ENCODE data around the gene OBSL1. TPM values are rescaled to one million over a fixed set of nuclear protein-coding genes. Genes with fewer than 3 reads are reported as not detected.

OBSL1 gene
- polyA plus RNA-seq, 3 donors = 64.3 to 87.8 (median 66.4) TPM

DNA sequence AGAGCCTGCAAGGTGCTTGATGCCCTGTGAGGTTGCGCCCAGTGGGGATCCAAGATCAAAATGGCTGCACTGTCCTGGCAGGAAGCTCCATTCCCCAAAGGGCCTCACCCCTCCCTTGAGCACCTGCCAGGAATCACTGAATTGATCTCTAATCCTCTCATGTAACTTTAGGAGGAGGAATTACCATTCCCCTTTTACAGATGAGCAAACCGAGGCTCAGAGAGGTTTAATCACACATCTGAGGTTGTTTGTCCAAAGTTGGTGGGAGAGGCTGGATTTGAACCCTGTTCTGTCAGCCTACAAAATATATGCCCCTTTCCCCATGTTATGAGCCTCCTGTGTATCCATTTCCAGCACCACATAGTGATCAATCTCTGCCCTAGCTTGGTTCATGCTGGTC is 46.5 kb downstream of the OBSL1 start:
- 91 to 97% (median 93%) methylated on average over 2 of the region's 2 CpGs for WGBS, 3 donors
- H3K27ac ChIP-seq (ENCODE audit: low read depth, low read length) = no peak overlapping the region

- H3K27ac ChIP-seq (ENCODE audit: low read depth, low read length) = no peak overlapping the region
- 15 to 28% (median 18%) methylated on average over 23 to 24 of the region's 24 CpGs for WGBS, 3 donors
These were observed 48.2 kb downstream of the OBSL1 start for GRCh38 chr2:219523031-219523671.

GRCh38 chr2:219522111-219523030 is 49.0 kb downstream of the OBSL1 start:
- WGBS, 3 donors = 3 to 5% (median 3%) methylated on average over 37 to 70 of the region's 70 CpGs
- H3K27ac ChIP-seq (ENCODE audit: low read depth, low read length) = no peak overlapping the region

- 13 to 19% (median 16%) methylated on average over 14 of the region's 14 CpGs for WGBS, 3 donors
- H3K27ac ChIP-seq (ENCODE audit: low read depth, low read length) = no peak overlapping the region
These were observed 50.1 kb downstream of the OBSL1 start for GRCh38 chr2:219521066-219521880.

DNA sequence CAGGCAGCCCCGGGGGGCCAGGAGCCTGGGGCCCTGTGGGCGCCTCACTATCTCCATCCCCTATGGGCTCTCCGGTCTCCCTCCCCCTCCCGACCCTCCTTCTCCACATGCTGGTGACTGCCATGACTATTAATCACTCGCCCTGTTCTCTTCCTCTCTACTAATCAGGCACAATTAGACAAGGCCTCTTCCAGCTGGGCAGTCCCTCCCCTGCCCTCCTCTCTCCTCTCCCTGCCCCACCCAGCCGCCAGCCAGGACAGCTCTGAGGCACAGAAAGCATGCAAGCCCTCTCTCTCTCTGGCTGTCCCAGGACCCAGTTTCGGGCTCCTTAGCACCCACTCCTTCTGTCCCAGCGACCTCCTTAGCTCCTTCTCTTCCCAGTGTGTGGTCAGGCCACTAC is 51.3 kb downstream of the OBSL1 start:
- H3K27ac ChIP-seq (ENCODE audit: low read depth, low read length) = no peak overlapping the region
- 56 to 79% (median 73%) methylated on average over 7 to 8 of the region's 8 CpGs for WGBS, 3 donors

DNA sequence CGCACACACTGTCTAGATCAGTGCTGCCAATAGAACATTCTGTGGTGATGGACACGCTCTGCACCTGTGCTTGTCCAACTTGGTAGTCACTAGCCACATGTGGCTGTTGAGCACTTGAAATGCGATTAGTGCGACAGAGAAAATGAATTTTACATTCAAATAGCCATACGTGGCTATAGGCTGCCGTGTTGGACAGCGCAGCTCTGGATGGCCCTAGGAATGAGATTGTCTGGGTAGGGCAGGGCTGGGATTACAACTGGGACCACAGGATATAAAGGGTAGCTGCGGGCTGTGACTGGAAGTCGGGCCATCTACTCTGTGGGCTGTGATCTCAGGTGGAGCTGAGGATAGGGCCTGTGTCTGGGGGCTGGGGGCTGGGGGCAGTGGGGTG is 51.8 kb downstream of the OBSL1 start:
- 84 to 91% (median 86%) methylated on average over 9 of the region's 9 CpGs for WGBS, 3 donors
- no peak overlapping the region for H3K27ac ChIP-seq (ENCODE audit: low read depth, low read length)

GRCh38 chr2:219517954-219518778 is 53.2 kb downstream of the OBSL1 start:
- WGBS, 3 donors = 53 to 70% (median 61%) methylated on average over 9 to 10 of the region's 10 CpGs
- no peak overlapping the region for H3K27ac ChIP-seq (ENCODE audit: low read depth, low read length)

GRCh38 chr2:219516888-219517287 is 54.5 kb downstream of the OBSL1 start:
- no peak overlapping the region for H3K27ac ChIP-seq (ENCODE audit: low read depth, low read length)
- WGBS, 3 donors = 50 to 73% (median 54%) methylated on average over 7 of the region's 7 CpGs

- H3K27ac ChIP-seq (ENCODE audit: low read depth, low read length) = no peak overlapping the region
- WGBS, 3 donors = 70 to 73% (median 72%) methylated on average over 17 of the region's 17 CpGs
These were observed 55.3 kb downstream of the OBSL1 start for GRCh38 chr2:219515874-219516629.

- no peak overlapping the region for H3K27ac ChIP-seq (ENCODE audit: low read depth, low read length)
- WGBS, 3 donors = 88 to 89% (median 88%) methylated on average over 13 to 21 of the region's 21 CpGs
These were observed 56.5 kb downstream of the OBSL1 start for GRCh38 chr2:219514836-219515235.

DNA sequence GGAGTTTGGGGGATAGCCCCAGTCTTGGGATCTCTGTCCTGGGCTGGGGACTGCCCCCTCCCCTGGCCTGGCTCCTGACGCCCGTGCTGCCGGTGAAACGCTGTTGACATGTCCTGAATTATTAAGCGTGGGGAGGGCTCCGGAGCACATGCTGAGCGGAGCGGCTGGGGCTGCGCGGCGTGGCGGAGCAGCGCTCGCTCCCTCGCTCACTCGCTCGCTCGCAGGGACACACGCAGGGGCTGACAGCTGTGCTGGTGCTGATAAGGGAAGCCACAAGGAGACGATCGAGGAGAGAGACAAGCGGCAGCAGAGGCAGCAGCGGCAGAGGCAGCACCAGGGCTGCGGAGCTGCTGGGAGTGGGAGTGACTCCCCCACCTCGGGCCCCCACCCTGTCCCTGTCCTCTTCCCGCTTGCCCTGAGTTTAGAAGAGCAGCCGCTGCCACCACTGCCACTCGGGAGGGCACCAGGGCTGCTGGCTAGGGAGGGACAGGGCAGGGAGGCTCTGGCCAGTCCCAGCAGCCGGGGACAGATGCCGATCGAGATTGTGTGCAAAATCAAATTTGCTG is 57.1 kb downstream of the OBSL1 start, which contains the start of gene ASIC4:
Gene ASIC4, plus strand, starts transcription at position 287 of the 566 bp plus-strand sequence. Its CDS starts 243 bp downstream, at position 530.
- H3K27ac ChIP-seq (ENCODE audit: low read depth, low read length) = no peak within 1 kb of the TSS
- 8 to 12% (median 10%) methylated on average over 31 of the region's 31 CpGs for WGBS, 3 donors

DNA sequence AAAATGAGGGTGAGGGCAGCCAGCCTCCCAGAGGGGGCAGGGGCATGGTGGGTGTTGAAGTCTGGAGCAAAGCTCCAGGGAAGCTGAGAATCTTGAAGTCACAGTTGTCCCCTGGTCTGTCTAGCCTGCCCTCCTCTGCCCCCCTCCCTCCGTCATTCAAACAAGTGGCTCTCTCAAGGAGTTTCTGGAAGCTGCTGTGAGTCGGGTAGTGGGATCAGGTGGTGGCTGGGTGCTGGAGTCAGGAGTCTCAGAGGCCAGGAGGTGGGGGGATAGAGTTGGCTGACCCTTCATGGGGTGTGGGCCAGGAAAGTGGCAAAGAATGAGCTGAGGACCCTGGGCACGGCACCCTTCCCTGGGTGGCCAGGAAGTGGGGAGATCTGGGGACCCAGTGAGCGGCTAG is 57.6 kb downstream of the OBSL1 start:
- 22 to 32% (median 26%) methylated on average over 4 of the region's 4 CpGs for WGBS, 3 donors

DNA sequence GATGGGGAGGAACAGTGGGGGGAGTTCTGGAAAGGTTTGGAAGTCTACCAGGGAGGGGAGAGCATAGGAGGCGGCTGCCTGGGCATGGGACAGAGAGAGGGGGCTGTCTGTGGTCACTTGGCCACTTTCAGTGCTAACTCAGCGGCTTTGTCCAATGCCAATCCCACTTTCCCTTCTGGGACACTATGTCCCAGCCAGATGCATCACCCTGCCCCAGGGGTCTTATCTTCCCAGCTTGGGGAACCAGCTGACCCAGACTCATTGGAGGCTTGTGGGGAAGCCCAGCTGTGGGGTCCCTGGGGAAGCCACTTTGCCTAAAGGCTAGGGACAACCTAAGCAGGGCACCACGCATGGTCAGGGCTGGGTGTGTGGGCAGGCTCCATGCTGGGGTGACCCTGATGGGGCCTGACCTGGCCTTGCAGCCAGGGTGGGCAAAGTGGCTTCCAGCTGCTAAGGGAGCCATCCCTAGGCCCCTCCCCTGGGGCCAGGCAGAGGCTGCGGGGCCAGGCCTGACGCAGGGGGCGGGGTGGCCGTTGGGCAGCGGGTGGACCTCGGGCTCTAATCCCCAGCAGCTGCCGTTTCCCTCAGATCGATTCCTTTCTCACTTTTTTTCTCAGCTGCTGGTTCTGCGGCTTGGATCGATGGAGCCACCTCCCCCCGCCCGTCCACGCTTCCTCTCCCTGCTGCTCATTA is 58.7 kb downstream of the OBSL1 start:
- no peak overlapping the region for H3K27ac ChIP-seq (ENCODE audit: low read depth, low read length)
- WGBS, 3 donors = 13 to 30% (median 28%) methylated on average over 15 to 16 of the region's 16 CpGs

More for the DNA sequence above, 57.6 kb downstream of the OBSL1 start:
- H3K27ac ChIP-seq (ENCODE audit: low read depth, low read length) = no peak overlapping the region

GRCh38 chr2:219511547-219512325 is 59.6 kb downstream of the OBSL1 start:
- no peak overlapping the region for H3K27ac ChIP-seq (ENCODE audit: low read depth, low read length)
- WGBS, 3 donors = 27 to 32% (median 30%) methylated on average over 15 of the region's 15 CpGs

- WGBS, 3 donors = 27 to 38% (median 31%) methylated on average over 18 to 22 of the region's 22 CpGs
These were observed 60.7 kb downstream of the OBSL1 start for GRCh38 chr2:219510512-219511135.

More at GRCh38 chr2:219510512-219511135, 60.7 kb downstream of the OBSL1 start:
- no peak overlapping the region for H3K27ac ChIP-seq (ENCODE audit: low read depth, low read length)

Data from adipose tissue (tissue), 3 donors.